Immature natural killer cell (primary cell): Measurements from ENCODE around the gene MACF1. TPM values are rescaled to one million over a fixed set of nuclear protein-coding genes. Genes with fewer than 3 reads are reported as not detected.
A peak's percentile ranks its signal among the peaks of the same experiment; 100 is the strongest.

Source experiments
- DNase-seq, 3 donors: peaks; one replicate each; pipeline ENCODE4 v3.0.0; 2022; ENCODE audit warnings: mixed read lengths in 1 of 3
- H3K27ac Mint-ChIP-seq, 6 donors: one replicate each; pipeline ENCODE4 v1.8.0; 2020; ENCODE audit warnings: mixed read lengths in 6 of 6, mild to moderate bottlenecking in 5 of 6, inconsistent platforms in 4 of 6, moderate library complexity in 3 of 6
- H3K27me3 Mint-ChIP-seq, 3 donors: one replicate each; pipeline ENCODE4 v1.8.0; 2020 to 2021; ENCODE audit warnings: low read depth in 3 of 3, mild to moderate bottlenecking in 3 of 3, mixed read lengths in 3 of 3, moderate library complexity in 3 of 3, inconsistent platforms in 1 of 3
- H3K36me3 Mint-ChIP-seq, 3 donors: one replicate each; pipeline ENCODE4 v1.8.0; 2020; ENCODE audit warnings: mixed read lengths in 3 of 3, inconsistent platforms in 2 of 3, mild to moderate bottlenecking in 2 of 3
- H3K4me1 Mint-ChIP-seq, 2 donors: one replicate each; pipeline ENCODE4 v1.8.0; 2020; ENCODE audit warnings: inconsistent platforms in 2 of 2, mild to moderate bottlenecking in 2 of 2, mixed read lengths in 2 of 2, moderate library complexity in 1 of 2
- H3K4me3 Mint-ChIP-seq, 5 donors: one replicate each; pipeline ENCODE4 v1.8.0; 2020; ENCODE audit warnings: mild to moderate bottlenecking in 5 of 5, mixed read lengths in 5 of 5, inconsistent platforms in 3 of 5, moderate library complexity in 3 of 5
- H3K9me3 Mint-ChIP-seq, 6 donors: one replicate each; pipeline ENCODE4 v1.8.0; 2020; ENCODE audit warnings: mild to moderate bottlenecking in 6 of 6, mixed read lengths in 6 of 6, inconsistent platforms in 4 of 6, moderate library complexity in 3 of 6
- polyA plus RNA-seq, 3 donors: library from polyadenylated mRNA; unstranded; fragments of 300-500 nt; fragmentation: Illumina TruSeq; gene quantifications; one replicate each; pipeline ENCODE4 v1.2.3, GENCODE V29; 2021

MACF1 gene
- polyA plus RNA-seq, 3 donors from 2014 or later = 12.7 to 152 (median 12.9) TPM

DNA sequence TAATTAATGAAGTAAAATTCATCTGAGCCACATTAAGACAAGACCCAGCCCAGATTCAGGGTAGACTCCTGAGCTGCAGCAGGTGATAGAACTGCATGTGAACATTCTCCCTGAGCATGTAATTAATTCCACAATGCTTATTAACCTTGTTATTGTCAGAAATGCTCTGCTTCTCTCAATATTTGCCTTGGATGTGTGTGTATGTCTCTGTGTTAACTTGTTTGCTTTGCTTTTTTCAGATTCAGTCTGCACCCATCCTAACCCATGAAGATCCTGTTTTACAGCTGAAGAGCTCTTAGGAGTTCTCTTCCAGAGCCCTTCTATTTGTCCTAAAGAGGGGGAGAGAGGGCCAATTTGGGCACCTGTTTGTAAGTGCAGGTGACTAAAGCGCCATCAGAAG lies 143.8 kb downstream of the MACF1 start:
- H3K27me3 Mint-ChIP-seq = peaks cover 0 to 6% (median 0%) of the 10 kb centered on the region in 3 donors
- no peak overlapping the region for H3K4me3 Mint-ChIP-seq
- H3K36me3 Mint-ChIP-seq = peaks cover 27 to 57% (median 54%) of the 10 kb centered on the region in 3 donors
- H3K9me3 Mint-ChIP-seq = no peaks in the 10 kb centered on the region
- peaks cover under 1 to 3% of the 10 kb centered on the region in 2 donors for H3K4me1 Mint-ChIP-seq
- H3K27ac Mint-ChIP-seq = peak overlapping the region in 5 of 6 donors; percentile 0 to 76 (median 8)
- DNase-seq = no peak

DNA sequence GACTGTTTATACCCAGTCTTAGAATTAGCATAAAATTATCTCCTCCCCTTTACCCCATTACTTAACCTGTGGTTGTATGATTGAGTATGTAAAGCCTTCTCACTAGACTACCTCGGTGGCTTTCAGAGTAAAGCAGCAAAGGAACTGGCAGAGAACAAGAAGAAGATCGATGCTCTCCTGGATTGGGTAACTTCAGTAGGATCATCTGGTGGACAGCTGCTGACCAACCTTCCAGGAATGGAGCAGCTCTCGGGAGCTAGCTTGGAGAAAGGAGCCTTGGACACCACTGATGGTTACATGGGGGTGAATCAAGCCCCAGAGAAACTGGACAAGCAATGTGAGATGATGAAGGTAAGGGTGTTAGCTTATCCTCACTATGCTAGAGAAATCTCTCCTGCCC lies 148.4 kb downstream of the MACF1 start:
- Mint-ChIP-seq H3K9me3 (no peaks in the 10 kb centered on the region), H3K27me3 (peaks cover 0 to 5% (median 2%) of the 10 kb centered on the region in 3 donors), H3K27ac (peak overlapping the region in 5 of 6 donors; percentile 8 to 80 (median 14)), H3K4me1 (peaks cover 0 to 5% of the 10 kb centered on the region in 2 donors), H3K4me3 (no peak overlapping the region), H3K36me3 (peaks cover 30 to 66% (median 52%) of the 10 kb centered on the region in 3 donors)
- DNase-seq = no peak

DNA sequence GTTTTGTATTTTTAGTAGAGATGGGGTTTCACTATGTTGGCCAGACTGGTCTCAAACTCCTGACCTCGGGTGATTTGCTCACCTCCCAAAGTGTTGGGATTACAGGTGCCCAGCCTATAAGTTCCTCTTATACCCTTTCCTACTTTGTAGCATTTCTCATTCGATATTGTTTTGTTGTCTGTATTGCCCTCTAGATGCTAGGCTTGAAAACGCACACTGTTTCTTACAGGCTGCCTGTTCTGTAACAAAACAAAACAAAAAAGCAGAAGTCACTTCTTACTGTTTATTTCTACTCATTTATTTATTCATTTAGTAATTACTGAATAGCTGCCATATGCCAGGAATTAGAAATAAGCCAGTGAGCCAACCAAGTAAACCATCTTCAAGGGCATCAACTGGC lies 150.1 kb downstream of the MACF1 start:
- Mint-ChIP-seq H3K9me3 (no peaks in the 10 kb centered on the region), H3K27me3 (peaks cover 0 to 5% (median 2%) of the 10 kb centered on the region in 3 donors), H3K4me3 (no peak overlapping the region), H3K4me1 (peaks cover 0 to 5% of the 10 kb centered on the region in 2 donors), H3K27ac (peak overlapping the region in 3 of 6 donors; percentile 9 to 55 (median 29)), H3K36me3 (peaks cover 23 to 70% (median 54%) of the 10 kb centered on the region in 3 donors)
- no peak for DNase-seq

DNA sequence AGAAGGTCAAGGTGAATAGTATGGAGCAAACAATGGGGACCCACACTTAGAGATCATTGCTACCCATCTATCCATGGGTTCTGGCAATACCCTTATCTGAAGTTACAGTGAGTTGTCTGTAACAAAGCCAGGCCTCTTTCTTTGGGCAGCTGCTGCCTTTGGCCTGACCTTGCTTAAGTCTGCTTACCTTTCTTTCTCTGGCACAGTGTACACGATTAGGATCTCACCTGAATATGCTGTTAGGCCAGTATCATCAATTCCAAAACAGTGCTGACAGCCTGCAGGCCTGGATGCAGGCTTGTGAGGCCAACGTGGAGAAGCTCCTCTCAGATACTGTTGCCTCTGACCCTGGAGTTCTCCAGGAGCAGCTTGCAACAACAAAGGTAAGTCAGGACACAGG lies 154.0 kb downstream of the MACF1 start:
- H3K27me3 Mint-ChIP-seq = peaks cover 0 to 3% (median 2%) of the 10 kb centered on the region in 3 donors
- H3K27ac Mint-ChIP-seq = peak overlapping the region in 4 of 6 donors; percentile 11 to 71 (median 39)

DNA sequence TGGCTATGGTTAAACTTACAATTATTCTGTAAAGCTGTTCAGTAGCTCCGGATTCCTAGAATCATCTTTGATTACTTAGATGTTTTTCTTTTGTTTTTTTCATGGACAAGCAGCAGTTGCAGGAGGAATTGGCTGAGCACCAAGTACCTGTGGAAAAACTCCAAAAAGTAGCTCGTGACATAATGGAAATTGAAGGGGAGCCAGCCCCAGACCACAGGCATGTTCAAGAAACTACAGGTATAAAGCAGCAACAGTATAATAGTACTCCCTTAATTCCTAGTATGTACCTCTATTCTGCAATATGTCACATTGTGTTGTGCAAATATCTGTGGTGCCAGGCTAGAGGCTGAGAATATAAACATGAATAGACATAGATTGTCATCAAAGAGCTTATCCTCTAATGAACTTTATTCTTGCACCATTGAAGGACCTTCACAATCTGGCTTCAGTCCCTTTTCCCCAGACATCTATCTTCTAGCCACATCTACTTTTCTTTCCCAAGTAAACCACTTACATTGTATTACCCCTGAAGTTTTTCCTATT lies 154.6 kb downstream of the MACF1 start:
- H3K27ac Mint-ChIP-seq = peak overlapping the region in 3 of 6 donors; percentile 11 to 61 (median 32)
- DNase-seq = no peak
- no peak overlapping the region for H3K4me3 Mint-ChIP-seq
- H3K36me3 Mint-ChIP-seq = peaks cover 13 to 75% (median 44%) of the 10 kb centered on the region in 3 donors
- H3K9me3 Mint-ChIP-seq = no peaks in the 10 kb centered on the region
- no peaks in the 10 kb centered on the region for H3K4me1 Mint-ChIP-seq
- peaks cover 0 to 2% (median 2%) of the 10 kb centered on the region in 3 donors for H3K27me3 Mint-ChIP-seq

More for the DNA sequence above, 154.0 kb downstream of the MACF1 start:
- no peaks in the 10 kb centered on the region for H3K9me3 Mint-ChIP-seq
- H3K4me3 Mint-ChIP-seq = no peak overlapping the region
- no peak for DNase-seq
- peaks cover 0 to 2% of the 10 kb centered on the region in 2 donors for H3K4me1 Mint-ChIP-seq
- peaks cover 17 to 75% (median 50%) of the 10 kb centered on the region in 3 donors for H3K36me3 Mint-ChIP-seq

DNA sequence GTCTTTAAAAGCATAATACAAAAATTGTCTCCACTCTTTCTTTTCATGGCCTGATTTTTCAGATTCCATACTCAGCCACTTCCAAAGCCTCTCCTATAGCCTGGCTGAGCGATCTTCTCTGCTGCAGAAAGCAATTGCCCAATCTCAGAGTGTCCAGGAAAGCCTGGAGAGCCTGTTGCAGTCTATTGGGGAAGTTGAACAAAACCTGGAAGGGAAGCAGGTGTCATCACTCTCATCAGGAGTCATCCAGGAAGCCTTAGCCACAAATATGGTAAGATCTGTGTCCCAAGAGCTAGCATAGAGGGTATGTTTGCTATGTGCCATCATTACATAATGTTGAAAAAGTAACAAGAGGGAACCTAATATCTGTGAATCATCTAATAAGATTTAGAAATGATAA lies 156.2 kb downstream of the MACF1 start:
- H3K4me3 Mint-ChIP-seq = no peak overlapping the region
- H3K27me3 Mint-ChIP-seq = peaks cover 0 to 2% (median 0%) of the 10 kb centered on the region in 3 donors
- peak overlapping the region in 5 of 6 donors; percentile 2 to 75 (median 27) for H3K27ac Mint-ChIP-seq
- no peaks in the 10 kb centered on the region for H3K9me3 Mint-ChIP-seq
- no peak for DNase-seq
- H3K4me1 Mint-ChIP-seq = no peaks in the 10 kb centered on the region
- peaks cover 13 to 72% (median 43%) of the 10 kb centered on the region in 3 donors for H3K36me3 Mint-ChIP-seq

DNA sequence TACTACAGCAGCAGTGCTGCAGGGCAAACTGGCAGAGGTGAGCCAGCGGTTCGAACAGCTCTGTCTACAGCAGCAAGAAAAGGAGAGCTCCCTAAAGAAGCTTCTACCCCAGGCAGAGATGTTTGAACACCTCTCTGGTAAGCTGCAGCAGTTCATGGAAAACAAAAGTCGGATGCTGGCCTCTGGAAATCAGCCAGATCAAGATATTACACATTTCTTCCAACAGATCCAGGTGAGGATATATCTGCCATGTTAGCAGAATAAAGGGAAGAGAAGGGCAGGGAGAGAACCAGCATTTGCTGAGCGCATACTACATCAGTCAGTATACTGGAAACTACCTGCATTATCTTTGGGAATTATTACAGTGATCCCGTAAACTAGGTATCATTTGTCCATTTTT lies 157.0 kb downstream of the MACF1 start:
- Mint-ChIP-seq H3K4me3 (no peak overlapping the region), H3K27me3 (peaks cover 0 to 2% (median 0%) of the 10 kb centered on the region in 3 donors), H3K4me1 (no peaks in the 10 kb centered on the region), H3K36me3 (peaks cover 9 to 76% (median 43%) of the 10 kb centered on the region in 3 donors), H3K9me3 (no peaks in the 10 kb centered on the region), H3K27ac (peak overlapping the region; percentile 11 to 75 (median 29))
- no peak for DNase-seq

DNA sequence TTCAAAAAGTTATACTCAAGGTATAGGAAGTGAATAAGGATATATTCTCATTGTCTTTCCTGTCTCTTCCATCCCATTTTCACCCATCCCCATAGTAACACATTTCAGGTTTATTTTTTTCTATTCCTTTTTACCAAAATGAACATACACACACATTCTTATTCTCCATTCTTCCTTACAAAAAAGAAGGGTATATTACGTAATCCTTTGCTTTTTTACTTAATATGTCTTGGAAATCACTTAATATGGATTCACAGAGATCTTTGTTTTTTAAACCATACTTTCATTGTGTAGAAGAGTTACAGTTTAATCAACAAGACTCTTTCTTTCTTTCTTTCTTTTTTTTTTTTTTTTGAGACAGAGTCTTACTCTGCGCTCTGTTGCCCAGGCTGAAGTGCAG lies 158.8 kb downstream of the MACF1 start:
- Mint-ChIP-seq H3K27ac (peak overlapping the region in 3 of 6 donors; percentile 27 to 79 (median 43)), H3K9me3 (no peaks in the 10 kb centered on the region), H3K36me3 (peaks cover 9 to 68% (median 33%) of the 10 kb centered on the region in 3 donors), H3K27me3 (peaks cover 0 to 2% (median 0%) of the 10 kb centered on the region in 3 donors), H3K4me1 (no peaks in the 10 kb centered on the region), H3K4me3 (no peak overlapping the region)
- DNase-seq = no peak

DNA sequence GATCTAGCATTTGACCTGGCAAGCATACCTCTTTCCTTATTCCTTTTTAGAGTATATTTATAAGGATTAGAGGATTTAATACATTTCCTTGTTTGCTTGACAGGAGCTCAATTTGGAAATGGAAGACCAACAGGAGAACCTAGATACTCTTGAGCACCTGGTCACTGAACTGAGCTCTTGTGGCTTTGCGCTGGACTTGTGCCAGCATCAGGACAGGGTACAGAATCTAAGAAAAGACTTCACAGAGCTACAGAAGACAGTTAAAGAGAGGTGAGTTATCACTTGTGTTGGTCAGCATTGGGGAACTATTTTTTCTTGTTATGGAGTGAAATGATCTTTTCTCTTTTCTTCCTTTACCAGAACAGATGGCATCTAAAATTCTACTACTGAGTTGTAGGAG lies 163.6 kb downstream of the MACF1 start:
- no peak for DNase-seq
- H3K27me3 Mint-ChIP-seq = peaks cover 0 to 2% (median 1%) of the 10 kb centered on the region in 3 donors
- H3K4me3 Mint-ChIP-seq = no peak overlapping the region
- peaks cover 18 to 68% (median 27%) of the 10 kb centered on the region in 3 donors for H3K36me3 Mint-ChIP-seq
- H3K27ac Mint-ChIP-seq = peak overlapping the region in 4 of 6 donors; percentile 18 to 72 (median 42)
- H3K9me3 Mint-ChIP-seq = no peaks in the 10 kb centered on the region
- H3K4me1 Mint-ChIP-seq = no peaks in the 10 kb centered on the region

DNA sequence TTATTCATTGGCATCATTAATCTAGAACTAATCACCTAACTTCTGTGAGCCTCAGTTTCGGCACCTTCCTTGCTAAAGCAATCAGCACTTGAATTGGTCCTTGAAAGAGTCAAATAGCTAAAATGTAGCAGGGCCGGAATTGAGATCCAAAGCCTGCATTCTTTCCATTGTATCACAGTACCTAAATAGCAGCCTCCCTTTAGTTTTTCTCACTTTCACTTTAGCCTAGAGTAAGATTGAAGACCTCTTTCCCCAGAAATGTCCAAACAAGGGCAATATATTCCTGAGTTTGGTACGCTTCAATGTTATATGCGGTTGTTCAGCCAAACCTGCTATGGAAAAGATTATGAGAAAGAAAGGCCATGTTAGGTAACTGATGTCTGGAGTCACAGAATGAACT lies 165.1 kb downstream of the MACF1 start:
- no peaks in the 10 kb centered on the region for H3K4me1 Mint-ChIP-seq
- no peaks in the 10 kb centered on the region for H3K9me3 Mint-ChIP-seq
- peaks cover 1 to 3% (median 2%) of the 10 kb centered on the region in 3 donors for H3K27me3 Mint-ChIP-seq
- no peak for DNase-seq
- H3K27ac Mint-ChIP-seq = peak overlapping the region; percentile 5 to 57 (median 28)
- no peak overlapping the region for H3K4me3 Mint-ChIP-seq
- peaks cover 18 to 57% (median 31%) of the 10 kb centered on the region in 3 donors for H3K36me3 Mint-ChIP-seq

DNA sequence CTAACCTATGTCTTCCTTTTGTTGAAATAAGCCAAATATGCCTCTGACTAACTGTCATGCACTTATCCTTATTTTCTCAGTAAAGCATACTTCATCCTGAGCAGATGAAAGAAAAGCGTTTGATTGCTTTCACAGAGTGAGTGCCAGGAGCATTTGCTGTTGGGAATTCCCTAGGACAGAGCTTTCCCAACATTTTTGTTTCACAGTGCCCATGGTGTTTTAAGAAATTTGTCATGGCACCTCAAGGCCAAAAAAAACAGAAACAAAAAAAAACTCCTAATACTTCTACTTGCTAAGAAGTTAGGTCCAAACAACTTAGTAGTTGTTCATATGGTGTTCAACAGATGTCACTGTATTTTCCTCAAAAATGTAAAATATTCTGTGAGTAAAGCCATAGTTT lies 166.1 kb downstream of the MACF1 start:
- Mint-ChIP-seq H3K9me3 (no peaks in the 10 kb centered on the region), H3K27ac (peak overlapping the region in 4 of 6 donors; percentile 7 to 48 (median 22)), H3K27me3 (peaks cover 1 to 3% (median 2%) of the 10 kb centered on the region in 3 donors), H3K4me3 (no peak overlapping the region), H3K36me3 (peaks cover 18 to 58% (median 32%) of the 10 kb centered on the region in 3 donors), H3K4me1 (no peaks in the 10 kb centered on the region)
- DNase-seq = no peak

DNA sequence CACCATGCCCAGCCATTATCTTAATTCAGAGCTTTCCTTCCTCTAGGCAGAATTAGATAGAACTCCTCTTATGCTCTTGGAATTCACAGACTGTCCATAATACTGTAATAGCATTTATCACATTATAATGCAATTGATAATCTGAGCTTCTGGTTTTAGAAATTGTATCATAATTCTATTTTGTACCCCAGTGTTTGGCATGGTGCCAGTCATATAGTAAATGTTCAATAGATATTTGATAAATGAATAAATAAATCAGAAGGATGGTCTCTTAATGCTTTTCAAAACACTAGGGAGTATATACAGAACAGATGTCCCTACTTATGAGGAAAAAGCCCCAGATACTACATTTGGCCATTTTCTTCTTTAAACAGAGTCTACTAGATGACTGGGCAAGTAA lies 167.6 kb downstream of the MACF1 start:
- H3K9me3 Mint-ChIP-seq = no peaks in the 10 kb centered on the region
- no peak overlapping the region for H3K4me3 Mint-ChIP-seq
- H3K36me3 Mint-ChIP-seq = peaks cover 18 to 57% (median 40%) of the 10 kb centered on the region in 3 donors
- peaks cover 0 to 3% (median 1%) of the 10 kb centered on the region in 3 donors for H3K27me3 Mint-ChIP-seq
- peak overlapping the region in 2 of 6 donors; percentile 3 to 34 for H3K27ac Mint-ChIP-seq
- no peak for DNase-seq
- no peaks in the 10 kb centered on the region for H3K4me1 Mint-ChIP-seq

DNA sequence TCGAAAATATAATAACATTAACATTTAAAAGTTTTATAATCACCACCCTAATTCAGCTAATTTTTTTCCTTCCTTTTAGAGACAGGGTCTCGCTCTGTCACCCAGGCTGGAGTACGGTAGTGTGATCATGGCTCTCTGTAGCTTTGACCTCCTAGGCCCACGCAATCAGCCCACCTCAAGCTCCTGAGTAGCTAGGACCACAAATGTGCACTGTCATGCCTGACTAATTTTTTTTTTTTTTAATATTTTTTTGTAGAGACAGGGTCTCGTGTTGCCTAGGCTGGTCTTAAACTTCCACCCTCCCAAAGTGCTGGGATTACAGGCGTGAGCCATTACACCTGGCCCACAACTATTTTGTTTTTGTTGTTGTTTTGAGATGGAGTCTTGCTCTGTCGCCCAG lies 172.2 kb downstream of the MACF1 start:
- H3K4me3 Mint-ChIP-seq = no peak overlapping the region
- peaks cover 0 to 13% of the 10 kb centered on the region in 2 donors for H3K4me1 Mint-ChIP-seq
- peaks cover 0 to 5% (median 0%) of the 10 kb centered on the region in 3 donors for H3K27me3 Mint-ChIP-seq
- no peaks in the 10 kb centered on the region for H3K9me3 Mint-ChIP-seq
- no peak overlapping the region for H3K27ac Mint-ChIP-seq
- DNase-seq = no peak
- H3K36me3 Mint-ChIP-seq = peaks cover 6 to 48% (median 46%) of the 10 kb centered on the region in 3 donors

DNA sequence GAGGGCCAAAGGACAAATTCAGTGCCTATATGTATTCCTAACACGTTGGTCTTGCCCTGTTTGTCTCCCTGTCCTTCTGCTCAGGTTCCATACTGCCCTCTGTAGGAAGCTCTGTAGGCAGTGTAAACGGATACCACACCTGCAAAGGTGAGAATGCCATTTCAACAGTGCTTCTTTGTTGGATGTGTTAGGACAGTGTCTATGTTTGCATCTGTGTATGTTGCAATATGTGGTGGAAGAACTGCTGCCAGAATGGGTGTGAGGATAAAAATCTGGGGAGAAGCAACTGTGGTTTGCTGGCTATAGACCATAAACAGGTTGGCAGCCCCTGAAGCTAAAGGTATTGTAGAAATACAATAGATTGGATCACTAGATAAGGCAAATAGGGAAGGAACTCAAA lies 173.9 kb downstream of the MACF1 start:
- Mint-ChIP-seq H3K9me3 (no peaks in the 10 kb centered on the region), H3K36me3 (peaks cover 2 to 47% (median 45%) of the 10 kb centered on the region in 3 donors), H3K4me1 (peaks cover 0 to 13% of the 10 kb centered on the region in 2 donors), H3K27ac (peak overlapping the region in 4 of 6 donors; percentile 2 to 63 (median 22)), H3K27me3 (peaks cover 0 to 2% (median 0%) of the 10 kb centered on the region in 3 donors), H3K4me3 (no peak overlapping the region)
- DNase-seq = no peak
